HEK293 (cell line): Measurements from ENCODE around the gene CFAP300.

Experiments used
- EGR2 ChIP-seq: fragments of 450-650 bp; formaldehyde crosslinking; IDR thresholded peaks from 2 replicates; pipeline ENCODE4 v1.5.1; 2016; ENCODE audit warnings: low read depth, missing biosample characterization, missing genetic modification characterization
- IKZF3 ChIP-seq: fragments of 450-650 bp; IDR thresholded peaks from 2 replicates; pipeline ENCODE4 v1.5.0; 2018; ENCODE audit warnings: missing biosample characterization, mild to moderate bottlenecking, missing genetic modification characterization, moderate library complexity
- KLF9 ChIP-seq: fragments of 450-650 bp; formaldehyde crosslinking; IDR thresholded peaks from 2 replicates; pipeline ENCODE4 v1.5.1; 2016; ENCODE audit warnings: missing biosample characterization, missing genetic modification characterization, low read depth
- MEIS1 ChIP-seq: sonication (generic); formaldehyde crosslinking; IDR thresholded peaks from 2 replicates; pipeline ENCODE4 v1.8.1; 2022; ENCODE audit warnings: missing genetic modification reagents, mild to moderate bottlenecking, borderline replicate concordance
- TCF7L2 ChIP-seq: IDR thresholded peaks from 2 replicates; pipeline ENCODE4 v1.6.1; 2011; ENCODE audit warnings: low read depth, mild to moderate bottlenecking, inconsistent platforms, low read length, moderate library complexity, borderline replicate concordance
- ZBTB8A ChIP-seq: fragments of 450-650 bp; formaldehyde crosslinking; IDR thresholded peaks from 2 replicates; pipeline ENCODE4 v1.5.1; 2016; ENCODE audit warnings: missing biosample characterization, missing genetic modification characterization
- ZFHX2 ChIP-seq: fragments of 450-650 bp; formaldehyde crosslinking; conservative IDR thresholded peaks from 2 replicates; pipeline ENCODE4 v1.5.1; 2016; ENCODE audit warnings: missing biosample characterization, missing genetic modification characterization
- ZNF214 ChIP-seq: fragments of 450-650 bp; formaldehyde crosslinking; IDR thresholded peaks from 2 replicates; pipeline ENCODE4 v1.5.1; 2017; ENCODE audit warnings: missing biosample characterization, mild to moderate bottlenecking, missing genetic modification characterization, borderline replicate concordance
- ZNF223 ChIP-seq: fragments of 450-650 bp; formaldehyde crosslinking; IDR thresholded peaks from 2 replicates; pipeline ENCODE4 v1.5.1; 2016; ENCODE audit warnings: missing biosample characterization, missing genetic modification characterization
- ZNF341 ChIP-seq: fragments of 450-650 bp; formaldehyde crosslinking; IDR thresholded peaks from 2 replicates; pipeline ENCODE4; 2016; ENCODE audit warnings: low read depth, missing biosample characterization, missing genetic modification characterization
- ZNF423 ChIP-seq: fragments of 450-650 bp; formaldehyde crosslinking; IDR thresholded peaks from 2 replicates; pipeline ENCODE4 v1.5.1; 2016; ENCODE audit warnings: missing biosample characterization, missing genetic modification characterization
- ZXDB ChIP-seq: fragments of 450-650 bp; formaldehyde crosslinking; IDR thresholded peaks from 2 replicates; pipeline ENCODE4 v1.5.1; 2016; ENCODE audit warnings: missing biosample characterization, missing genetic modification characterization
- TF ChIP-seq, protein P1 (sequence below): fragments of 450-650 bp; formaldehyde crosslinking; IDR thresholded peaks from 2 replicates; pipeline ENCODE4 v1.5.1; 2016; ENCODE audit warnings: missing biosample characterization, missing genetic modification characterization
- TF ChIP-seq, protein P2 (sequence below): fragments of 450-650 bp; formaldehyde crosslinking; IDR thresholded peaks from 2 replicates; pipeline ENCODE4 v1.5.1; 2016; ENCODE audit warnings: missing biosample characterization, missing genetic modification characterization
- TF ChIP-seq, protein P3 (sequence below): sonication (generic); formaldehyde crosslinking; IDR thresholded peaks from 2 replicates; pipeline ENCODE4 v1.8.1; 2022; ENCODE audit warnings: mild to moderate bottlenecking, moderate library complexity, missing genetic modification reagents
- TF ChIP-seq, protein P4 (sequence below): fragments of 450-650 bp; formaldehyde crosslinking; IDR thresholded peaks from 2 replicates; pipeline ENCODE4 v1.5.1; 2016; ENCODE audit warnings: missing biosample characterization, missing genetic modification characterization, low read depth
- TF ChIP-seq, protein P5 (sequence below): fragments of 450-650 bp; formaldehyde crosslinking; IDR thresholded peaks from 2 replicates; pipeline ENCODE4 v1.5.1; 2016; ENCODE audit warnings: missing biosample characterization, missing genetic modification characterization

CFAP300 gene

DNA sequence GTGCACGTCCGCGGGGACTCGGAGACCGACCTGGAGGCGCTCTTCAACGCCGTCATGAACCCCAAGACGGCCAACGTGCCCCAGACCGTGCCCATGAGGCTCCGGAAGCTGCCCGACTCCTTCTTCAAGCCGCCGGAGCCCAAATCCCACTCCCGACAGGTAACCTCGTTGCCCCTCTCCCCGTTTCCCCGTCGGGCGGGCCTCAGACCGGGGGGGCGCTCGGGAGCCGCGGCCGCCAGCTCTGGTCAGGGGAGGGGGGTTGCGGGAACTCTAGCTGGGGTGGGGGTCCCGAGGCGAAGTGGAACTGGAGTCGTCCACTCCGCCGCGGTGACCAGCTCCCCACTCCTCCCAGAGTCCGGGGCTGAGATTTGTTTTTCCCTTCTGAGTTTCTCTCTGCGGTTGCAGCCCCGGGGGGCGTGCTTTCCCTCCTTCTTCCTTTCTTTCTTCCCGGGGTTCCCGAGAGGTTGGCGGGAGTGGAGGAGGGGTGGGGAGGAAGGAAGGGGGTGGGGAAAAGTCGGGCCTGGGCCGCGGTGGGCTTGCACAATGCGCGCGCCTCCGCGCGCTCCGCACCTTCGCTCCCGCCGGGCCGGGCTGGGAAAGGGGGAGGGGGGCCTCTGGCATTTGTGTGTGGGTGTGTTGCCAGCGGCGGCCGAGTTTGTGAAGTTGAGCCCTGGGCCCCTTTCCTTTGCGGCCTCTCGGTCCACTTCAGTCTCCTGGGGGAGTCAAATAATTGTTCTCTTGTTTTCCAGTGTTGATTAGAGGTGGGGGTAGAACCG, 64.0 kb downstream of the CFAP300 start (continued):
- TF ChIP-seq, protein P1, sequence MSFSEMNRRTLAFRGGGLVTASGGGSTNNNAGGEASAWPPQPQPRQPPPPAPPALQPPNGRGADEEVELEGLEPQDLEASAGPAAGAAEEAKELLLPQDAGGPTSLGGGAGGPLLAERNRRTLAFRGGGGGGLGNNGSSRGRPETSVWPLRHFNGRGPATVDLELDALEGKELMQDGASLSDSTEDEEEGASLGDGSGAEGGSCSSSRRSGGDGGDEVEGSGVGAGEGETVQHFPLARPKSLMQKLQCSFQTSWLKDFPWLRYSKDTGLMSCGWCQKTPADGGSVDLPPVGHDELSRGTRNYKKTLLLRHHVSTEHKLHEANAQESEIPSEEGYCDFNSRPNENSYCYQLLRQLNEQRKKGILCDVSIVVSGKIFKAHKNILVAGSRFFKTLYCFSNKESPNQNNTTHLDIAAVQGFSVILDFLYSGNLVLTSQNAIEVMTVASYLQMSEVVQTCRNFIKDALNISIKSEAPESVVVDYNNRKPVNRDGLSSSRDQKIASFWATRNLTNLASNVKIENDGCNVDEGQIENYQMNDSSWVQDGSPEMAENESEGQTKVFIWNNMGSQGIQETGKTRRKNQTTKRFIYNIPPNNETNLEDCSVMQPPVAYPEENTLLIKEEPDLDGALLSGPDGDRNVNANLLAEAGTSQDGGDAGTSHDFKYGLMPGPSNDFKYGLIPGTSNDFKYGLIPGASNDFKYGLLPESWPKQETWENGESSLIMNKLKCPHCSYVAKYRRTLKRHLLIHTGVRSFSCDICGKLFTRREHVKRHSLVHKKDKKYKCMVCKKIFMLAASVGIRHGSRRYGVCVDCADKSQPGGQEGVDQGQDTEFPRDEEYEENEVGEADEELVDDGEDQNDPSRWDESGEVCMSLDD (tag by site-specific recombination): peak; percentile 43; the same call in 1 of the 2 replicates
- TF ChIP-seq ZFHX2 (peak; percentile 67), ZNF214 (no peak), ZNF341 (tag by site-specific recombination) (peak; percentile 71), KLF9 (tag by site-specific recombination) (peak; percentile 68), EGR2 (tag by site-specific recombination) (peak; percentile 70), ZXDB (0 out of 2 replicates have a peak, but pooled peaks have one; percentile 37), IKZF3 (tag by site-specific recombination) (0 out of 2 replicates have a peak, but pooled peaks have one; percentile 21), ZBTB8A (peak; percentile 46), ZNF223 (no peak), MEIS1 (CRISPR knock-in tag) (0 out of 2 replicates have a peak, but pooled peaks have one; percentile 22), TCF7L2 (peak; percentile 88; the same call in 1 of the 2 replicates), ZNF423 (tag by site-specific recombination) (no peak)
- TF ChIP-seq, protein P2, sequence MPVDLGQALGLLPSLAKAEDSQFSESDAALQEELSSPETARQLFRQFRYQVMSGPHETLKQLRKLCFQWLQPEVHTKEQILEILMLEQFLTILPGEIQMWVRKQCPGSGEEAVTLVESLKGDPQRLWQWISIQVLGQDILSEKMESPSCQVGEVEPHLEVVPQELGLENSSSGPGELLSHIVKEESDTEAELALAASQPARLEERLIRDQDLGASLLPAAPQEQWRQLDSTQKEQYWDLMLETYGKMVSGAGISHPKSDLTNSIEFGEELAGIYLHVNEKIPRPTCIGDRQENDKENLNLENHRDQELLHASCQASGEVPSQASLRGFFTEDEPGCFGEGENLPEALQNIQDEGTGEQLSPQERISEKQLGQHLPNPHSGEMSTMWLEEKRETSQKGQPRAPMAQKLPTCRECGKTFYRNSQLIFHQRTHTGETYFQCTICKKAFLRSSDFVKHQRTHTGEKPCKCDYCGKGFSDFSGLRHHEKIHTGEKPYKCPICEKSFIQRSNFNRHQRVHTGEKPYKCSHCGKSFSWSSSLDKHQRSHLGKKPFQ (tag by site-specific recombination): no peak
- TF ChIP-seq, protein P3, sequence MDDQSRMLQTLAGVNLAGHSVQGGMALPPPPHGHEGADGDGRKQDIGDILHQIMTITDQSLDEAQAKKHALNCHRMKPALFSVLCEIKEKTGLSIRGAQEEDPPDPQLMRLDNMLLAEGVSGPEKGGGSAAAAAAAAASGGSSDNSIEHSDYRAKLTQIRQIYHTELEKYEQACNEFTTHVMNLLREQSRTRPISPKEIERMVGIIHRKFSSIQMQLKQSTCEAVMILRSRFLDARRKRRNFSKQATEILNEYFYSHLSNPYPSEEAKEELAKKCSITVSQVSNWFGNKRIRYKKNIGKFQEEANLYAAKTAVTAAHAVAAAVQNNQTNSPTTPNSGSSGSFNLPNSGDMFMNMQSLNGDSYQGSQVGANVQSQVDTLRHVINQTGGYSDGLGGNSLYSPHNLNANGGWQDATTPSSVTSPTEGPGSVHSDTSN: peak; percentile 69; the same call in 1 of the 2 replicates
- TF ChIP-seq, protein P4, sequence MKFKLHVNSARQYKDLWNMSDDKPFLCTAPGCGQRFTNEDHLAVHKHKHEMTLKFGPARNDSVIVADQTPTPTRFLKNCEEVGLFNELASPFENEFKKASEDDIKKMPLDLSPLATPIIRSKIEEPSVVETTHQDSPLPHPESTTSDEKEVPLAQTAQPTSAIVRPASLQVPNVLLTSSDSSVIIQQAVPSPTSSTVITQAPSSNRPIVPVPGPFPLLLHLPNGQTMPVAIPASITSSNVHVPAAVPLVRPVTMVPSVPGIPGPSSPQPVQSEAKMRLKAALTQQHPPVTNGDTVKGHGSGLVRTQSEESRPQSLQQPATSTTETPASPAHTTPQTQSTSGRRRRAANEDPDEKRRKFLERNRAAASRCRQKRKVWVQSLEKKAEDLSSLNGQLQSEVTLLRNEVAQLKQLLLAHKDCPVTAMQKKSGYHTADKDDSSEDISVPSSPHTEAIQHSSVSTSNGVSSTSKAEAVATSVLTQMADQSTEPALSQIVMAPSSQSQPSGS (tag by site-specific recombination): no peak
- TF ChIP-seq, protein P5, sequence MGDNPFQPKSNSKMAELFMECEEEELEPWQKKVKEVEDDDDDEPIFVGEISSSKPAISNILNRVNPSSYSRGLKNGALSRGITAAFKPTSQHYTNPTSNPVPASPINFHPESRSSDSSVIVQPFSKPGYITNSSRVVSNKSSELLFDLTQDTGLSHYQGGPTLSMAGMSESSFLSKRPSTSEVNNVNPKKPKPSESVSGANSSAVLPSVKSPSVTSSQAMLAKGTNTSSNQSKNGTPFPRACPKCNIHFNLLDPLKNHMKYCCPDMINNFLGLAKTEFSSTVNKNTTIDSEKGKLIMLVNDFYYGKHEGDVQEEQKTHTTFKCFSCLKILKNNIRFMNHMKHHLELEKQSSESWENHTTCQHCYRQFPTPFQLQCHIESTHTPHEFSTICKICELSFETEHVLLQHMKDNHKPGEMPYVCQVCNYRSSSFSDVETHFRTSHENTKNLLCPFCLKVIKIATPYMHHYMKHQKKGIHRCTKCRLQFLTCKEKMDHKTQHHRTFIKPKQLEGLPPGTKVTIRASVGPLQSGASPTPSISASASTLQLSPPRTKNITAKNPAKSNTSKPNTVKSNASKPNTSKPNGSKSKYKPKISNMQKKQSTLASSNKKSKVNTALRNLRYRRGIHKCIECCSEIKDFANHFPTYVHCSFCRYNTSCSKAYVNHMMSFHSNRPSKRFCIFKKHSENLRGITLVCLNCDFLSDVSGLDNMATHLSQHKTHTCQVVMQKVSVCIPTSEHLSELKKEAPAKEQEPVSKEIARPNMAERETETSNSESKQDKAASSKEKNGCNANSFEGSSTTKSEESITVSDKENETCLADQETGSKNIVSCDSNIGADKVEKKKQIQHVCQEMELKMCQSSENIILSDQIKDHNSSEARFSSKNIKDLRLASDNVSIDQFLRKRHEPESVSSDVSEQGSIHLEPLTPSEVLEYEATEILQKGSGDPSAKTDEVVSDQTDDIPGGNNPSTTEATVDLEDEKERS (tag by site-specific recombination): no peak
